Endothelial cell of umbilical vein (primary cell): ENCODE measurements around the gene CFAP45. TPM values are rescaled to one million over a fixed set of nuclear protein-coding genes. Genes with fewer than 3 reads are reported as not detected.
A peak's percentile ranks its signal among the peaks of the same experiment; 100 is the strongest.

Experiments
- BruUV-seq: library from RNA; stranded (reverse); fragments of 400-500 nt; replicated peaks from 2 replicates; lab custom pipeline; 2021; lab: Mats Ljungman, UMichigan
- CTCF ChIA-PET: fragments of 300-600, 350-600 bp; sonication (Branson Sonifier 250); formaldehyde crosslinking; loops from one replicate; lab custom pipeline; 2021; ENCODE audit warnings: antibody characterized with exemption, inconsistent platforms; lab: Charles Lee
- POLR2A ChIA-PET: fragments of 300-600, 350-600 bp; sonication (Branson Sonifier 250); formaldehyde crosslinking; loops from one replicate; lab custom pipeline; 2021; ENCODE audit warnings: antibody characterized with exemption, inconsistent platforms; lab: Charles Lee
- DNase-seq: peaks from one replicate; pipeline ENCODE4 v3.0.0-alpha.2; 2011; ENCODE audit warnings: low read depth, low spot score
- FAIRE-seq: peaks from 2 replicates; lab custom pipeline; 2011; peaks lifted over from hg19 to GRCh38; lab: Jason Lieb, UNC
- H2AFZ ChIP-seq: 2 replicates; pipeline ENCODE4 v1.6.0; 2012; ENCODE audit warnings: low read depth, low read length, control low read depth, inconsistent platforms
- H3K27ac ChIP-seq: 2 replicates; pipeline ENCODE4 v1.5.1; 2011; ENCODE audit warnings: low read depth, mild to moderate bottlenecking, control low read depth, low read length, moderate library complexity; ENCODE audit not compliant: insufficient read depth
- H3K27me3 ChIP-seq, 2 experiments: 2 replicates each; pipeline versions ENCODE4 v1.6.0 to v1.6.1; 2011; ENCODE audit warnings: low read length in 2 of 2, mixed read lengths in 1 of 2; ENCODE audit not compliant: control insufficient read depth in 2 of 2, insufficient read depth in 2 of 2
- H3K36me3 ChIP-seq, 2 experiments: 2 replicates in 1 of 2; 3 replicates in 1 of 2; pipeline ENCODE4 v1.5.1; 2011; ENCODE audit warnings: low read length in 2 of 2, mild to moderate bottlenecking in 1 of 2, moderate library complexity in 1 of 2; ENCODE audit not compliant: control insufficient read depth in 2 of 2, insufficient read depth in 2 of 2; ENCODE audit errors: extremely low read depth in 1 of 2
- H3K4me1 ChIP-seq: 3 replicates; pipeline ENCODE4 v1.5.1; 2011; ENCODE audit warnings: mild to moderate bottlenecking, low read length; ENCODE audit not compliant: control insufficient read depth, insufficient read depth; ENCODE audit errors: extremely low read depth
- H3K4me2 ChIP-seq: 2 replicates; pipeline ENCODE4 v1.6.1; 2011; ENCODE audit warnings: low read length, control low read depth, mixed read lengths; ENCODE audit not compliant: insufficient read depth
- H3K4me3 ChIP-seq, 3 experiments: fragments of 200-600 bp in 1 of 3; sonication (generic), shearing (Covaris generic) in 1 of 3; replicated peaks in 1 of 3; 2 replicates each; pipeline ENCODE4 v1.5.1; 2011 to 2016; ENCODE audit warnings: control low read depth in 3 of 3, low read length in 3 of 3, mild to moderate bottlenecking in 2 of 3, inconsistent platforms in 1 of 3, low read depth in 1 of 3, moderate library complexity in 1 of 3; ENCODE audit not compliant: insufficient read depth in 1 of 3
- H3K79me2 ChIP-seq: 2 replicates; pipeline ENCODE4 v1.6.0; 2012; ENCODE audit warnings: low read length, inconsistent platforms; ENCODE audit not compliant: control insufficient read depth, insufficient read depth
- H3K9ac ChIP-seq: replicated peaks from 2 replicates; pipeline ENCODE3; 2011; ENCODE audit warnings: low read length, control low read depth; ENCODE audit not compliant: insufficient read depth; ENCODE audit errors: extremely low read depth
- H3K9me1 ChIP-seq: replicated peaks from 3 replicates; pipeline ENCODE4 v1.6.0; 2011; ENCODE audit warnings: mild to moderate bottlenecking, low read length; ENCODE audit not compliant: control insufficient read depth, insufficient read depth; ENCODE audit errors: extremely low read depth
- H3K9me3 ChIP-seq: replicated peaks from 2 replicates; pipeline ENCODE4 v1.5.1; 2012; ENCODE audit warnings: low read length, inconsistent platforms; ENCODE audit not compliant: control insufficient read depth, insufficient read depth
- H4K20me1 ChIP-seq: replicated peaks from 2 replicates; pipeline ENCODE3; 2011; ENCODE audit warnings: mild to moderate bottlenecking, low read length; ENCODE audit not compliant: control insufficient read depth, insufficient read depth; ENCODE audit errors: extremely low read depth
- EZH2 ChIP-seq: IDR thresholded peaks from 2 replicates; pipeline ENCODE4 v1.6.1; 2012; ENCODE audit warnings: borderline replicate concordance, low read depth, mild to moderate bottlenecking, moderate library complexity, low read length, inconsistent platforms; ENCODE audit not compliant: severe bottlenecking
- FOS ChIP-seq: IDR thresholded peaks from 2 replicates; pipeline ENCODE4 v1.6.1; 2011; ENCODE audit warnings: mild to moderate bottlenecking, low read length, moderate library complexity, borderline replicate concordance; ENCODE audit not compliant: insufficient read depth
- GATA2 ChIP-seq: IDR thresholded peaks from 2 replicates; pipeline ENCODE4 v1.7.0; 2011; ENCODE audit warnings: low read depth, mild to moderate bottlenecking, moderate library complexity, mixed read lengths, low read length; ENCODE audit not compliant: insufficient read length, insufficient read depth
- JUN ChIP-seq: IDR thresholded peaks from 2 replicates; pipeline ENCODE4 v1.6.1; 2011; ENCODE audit warnings: borderline replicate concordance, low read depth; ENCODE audit not compliant: insufficient read length, insufficient read depth
- MYC ChIP-seq: IDR thresholded peaks from one replicate; pipeline ENCODE4 v1.6.1; 2011; ENCODE audit warnings: mild to moderate bottlenecking, low read depth, low read length
- POLR2A ChIP-seq: IDR thresholded peaks from 2 replicates; pipeline ENCODE4 v1.6.1; 2012; ENCODE audit warnings: low read depth, mild to moderate bottlenecking, control low read depth, low read length
- POLR2AphosphoS5 ChIP-seq: IDR thresholded peaks from 2 replicates; pipeline ENCODE4 v1.6.1; 2012; ENCODE audit warnings: low read depth, mild to moderate bottlenecking, control low read depth, low read length, moderate library complexity; ENCODE audit not compliant: insufficient read depth
- dilution Hi-C: fragments of 300-500 bp; cut with MboI; formaldehyde crosslinking; loops from one replicate; pipeline ENCODE4 v1.15.0; 2019; ENCODE audit warnings: low sequenced_read_pairs; ENCODE audit not compliant: extremely low pct_ligation_motif_present
- intact Hi-C: fragments of 100-400 bp; cut with micrococcal nuclease; formaldehyde crosslinking; loops from one replicate; pipeline ENCODE4 v1.10.0; 2022
- polyA plus RNA-seq, 4 experiments: library from polyadenylated mRNA; depleted of rRNA in 3 of 4; stranded (reverse) in 3 of 4; unstranded in 1 of 4; fragments of >200 nt; gene quantifications; 2 replicates each; pipeline versions ENCODE4 v1.2.1 to v1.2.3, GENCODE V29; 2011 to 2012; ENCODE audit warnings: missing spikeins in 1 of 4
- total RNA-seq: library from RNA; stranded (reverse); gene quantifications from 2 replicates; pipeline ENCODE4 v1.2.3, GENCODE V29; 2021
- TF ChIP-seq, protein P1 (sequence below), 2 donors: IDR thresholded peaks; 1 replicate in 1 of 2; 2 replicates in 1 of 2; pipeline ENCODE4 v1.5.1; 2011; ENCODE audit warnings: low read length in 2 of 2, mild to moderate bottlenecking in 2 of 2, moderate library complexity in 2 of 2, control low read depth in 1 of 2, inconsistent platforms in 1 of 2, low read depth in 1 of 2; ENCODE audit not compliant: insufficient read depth in 1 of 2; ENCODE audit errors: extremely low read depth in 1 of 2
- TF ChIP-seq, protein P2 (sequence below): IDR thresholded peaks from 2 replicates; pipeline ENCODE4 v1.6.1; 2011; ENCODE audit not compliant: insufficient read depth, insufficient read length

The CFAP45 gene
- total and polyA plus RNA-seq, 2 donors (not counting 3 experiments of a cell fraction or from before 2014, with no cell fraction given): 0.25 to 2.5 TPM

DNA sequence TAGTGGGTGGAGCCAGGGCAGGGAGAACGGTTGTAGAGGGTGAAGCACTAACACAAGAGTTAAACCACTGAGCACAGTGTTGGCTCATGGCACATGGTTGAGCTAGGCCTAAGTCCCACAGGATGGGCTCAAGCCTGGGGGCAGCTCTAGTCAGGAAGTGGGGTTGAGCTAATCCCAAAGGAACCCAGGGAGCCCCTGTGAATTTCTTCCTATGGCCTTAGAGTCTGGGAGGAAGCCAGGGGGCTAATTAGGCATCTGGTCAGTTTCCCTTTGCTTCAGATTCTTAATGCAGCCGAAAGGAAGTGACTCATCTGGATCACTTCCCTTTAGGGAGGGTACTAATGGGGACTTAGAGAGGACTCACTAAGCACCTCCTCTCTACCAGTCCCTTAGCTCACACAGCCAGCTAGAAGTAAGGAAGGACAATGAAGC is 10.1 kb downstream of the CFAP45 start:
- no peaks in the 10 kb centered on the region for H3K79me2 ChIP-seq
- H3K4me2 ChIP-seq: peak overlapping the region; percentile 48
- TSS peak; percentile 60 for BruUV-seq
- no peak overlapping the region for H2AFZ ChIP-seq
- peak overlapping the region; percentile 71 for H3K27ac ChIP-seq
- CTCF ChIA-PET: interaction anchor here (0.8 to 9.2 kb wide), 27 partner anchors 9 to 757 kb away, joined by 3 to 623 read pairs (median 15); partner anchors contain the start of genes DUSP23, FCRL6 and TAGLN2
- DNase-seq: peak; percentile 94
- FAIRE-seq: peak; percentile 99
- peak overlapping the region; percentile 26 for H3K9ac ChIP-seq
- H3K4me3 ChIP-seq: no peak overlapping the region
- intact Hi-C loops: loop anchor here (1.0 to 2.0 kb wide), 5 partner anchors 36 to 679 kb away; partner anchors contain the start of gene IGSF9
- H3K27me3 ChIP-seq: no peaks in the 10 kb centered on the region
- no peaks in the 10 kb centered on the region for H3K36me3 ChIP-seq
- peak; percentile 74 for TF ChIP-seq MYC
- peak; percentile 98 for TF ChIP-seq FOS
- TF ChIP-seq, protein P1, sequence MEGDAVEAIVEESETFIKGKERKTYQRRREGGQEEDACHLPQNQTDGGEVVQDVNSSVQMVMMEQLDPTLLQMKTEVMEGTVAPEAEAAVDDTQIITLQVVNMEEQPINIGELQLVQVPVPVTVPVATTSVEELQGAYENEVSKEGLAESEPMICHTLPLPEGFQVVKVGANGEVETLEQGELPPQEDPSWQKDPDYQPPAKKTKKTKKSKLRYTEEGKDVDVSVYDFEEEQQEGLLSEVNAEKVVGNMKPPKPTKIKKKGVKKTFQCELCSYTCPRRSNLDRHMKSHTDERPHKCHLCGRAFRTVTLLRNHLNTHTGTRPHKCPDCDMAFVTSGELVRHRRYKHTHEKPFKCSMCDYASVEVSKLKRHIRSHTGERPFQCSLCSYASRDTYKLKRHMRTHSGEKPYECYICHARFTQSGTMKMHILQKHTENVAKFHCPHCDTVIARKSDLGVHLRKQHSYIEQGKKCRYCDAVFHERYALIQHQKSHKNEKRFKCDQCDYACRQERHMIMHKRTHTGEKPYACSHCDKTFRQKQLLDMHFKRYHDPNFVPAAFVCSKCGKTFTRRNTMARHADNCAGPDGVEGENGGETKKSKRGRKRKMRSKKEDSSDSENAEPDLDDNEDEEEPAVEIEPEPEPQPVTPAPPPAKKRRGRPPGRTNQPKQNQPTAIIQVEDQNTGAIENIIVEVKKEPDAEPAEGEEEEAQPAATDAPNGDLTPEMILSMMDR (IDR thresholded peaks at IDR 0.05; ENCODE audit: extremely low read depth in 1 of 2, insufficient read depth in 1 of 2, low read depth in 1 of 2, low read length in 2 of 2): no peak
- peak; percentile 50 for TF ChIP-seq GATA2
- no peak for TF ChIP-seq POLR2A
- peak; percentile 90 for TF ChIP-seq POLR2AphosphoS5
- TF ChIP-seq JUN: peak; percentile 96
- TF ChIP-seq, protein P2, sequence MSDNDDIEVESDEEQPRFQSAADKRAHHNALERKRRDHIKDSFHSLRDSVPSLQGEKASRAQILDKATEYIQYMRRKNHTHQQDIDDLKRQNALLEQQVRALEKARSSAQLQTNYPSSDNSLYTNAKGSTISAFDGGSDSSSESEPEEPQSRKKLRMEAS: peak; percentile 9
- TF ChIP-seq EZH2: no peak
- H3K9me1 ChIP-seq: no peaks in the 10 kb centered on the region
- dilution Hi-C loops: loop anchor here (5.0 kb wide), 1 partner anchor 93 kb away; no protein-coding TSS in a partner anchor
- POLR2A ChIA-PET: interaction anchor here (0.7 to 1.5 kb wide), 4 partner anchors 35 to 91 kb away, joined by 3 to 8 read pairs (median 4); partner anchors contain the start of gene TAGLN2
- H4K20me1 ChIP-seq: no peaks in the 10 kb centered on the region
- H3K4me1 ChIP-seq: peaks cover 21% of the 10 kb centered on the region
- no peaks in the 10 kb centered on the region for H3K9me3 ChIP-seq
